ENCODE results near the gene RUNX1.

Gene RUNX1

GRCh38 chr21:34885125-34885524 is 164.0 kb downstream of the RUNX1 start:
- TF ChIP-seq SNAI2 (CRISPR knock-in tag; IDR thresholded peaks at IDR 0.05) (no peak), TSHZ2 (CRISPR knock-in tag; IDR thresholded peaks at IDR 0.05) (no peak), TCF4 (CRISPR knock-in tag; IDR thresholded peaks at IDR 0.05; ENCODE audit: borderline replicate concordance) (no peak), PPARA (CRISPR knock-in tag; IDR thresholded peaks at IDR 0.05; ENCODE audit: borderline replicate concordance) (no peak)
- TF ChIP-seq, protein P1, sequence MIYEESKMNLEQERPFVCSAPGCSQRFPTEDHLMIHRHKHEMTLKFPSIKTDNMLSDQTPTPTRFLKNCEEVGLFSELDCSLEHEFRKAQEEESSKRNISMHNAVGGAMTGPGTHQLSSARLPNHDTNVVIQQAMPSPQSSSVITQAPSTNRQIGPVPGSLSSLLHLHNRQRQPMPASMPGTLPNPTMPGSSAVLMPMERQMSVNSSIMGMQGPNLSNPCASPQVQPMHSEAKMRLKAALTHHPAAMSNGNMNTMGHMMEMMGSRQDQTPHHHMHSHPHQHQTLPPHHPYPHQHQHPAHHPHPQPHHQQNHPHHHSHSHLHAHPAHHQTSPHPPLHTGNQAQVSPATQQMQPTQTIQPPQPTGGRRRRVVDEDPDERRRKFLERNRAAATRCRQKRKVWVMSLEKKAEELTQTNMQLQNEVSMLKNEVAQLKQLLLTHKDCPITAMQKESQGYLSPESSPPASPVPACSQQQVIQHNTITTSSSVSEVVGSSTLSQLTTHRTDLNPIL (CRISPR knock-in tag; IDR thresholded peaks at IDR 0.05; ENCODE audit: low read depth) = no peak
- no peak for ATAC-seq

DNA sequence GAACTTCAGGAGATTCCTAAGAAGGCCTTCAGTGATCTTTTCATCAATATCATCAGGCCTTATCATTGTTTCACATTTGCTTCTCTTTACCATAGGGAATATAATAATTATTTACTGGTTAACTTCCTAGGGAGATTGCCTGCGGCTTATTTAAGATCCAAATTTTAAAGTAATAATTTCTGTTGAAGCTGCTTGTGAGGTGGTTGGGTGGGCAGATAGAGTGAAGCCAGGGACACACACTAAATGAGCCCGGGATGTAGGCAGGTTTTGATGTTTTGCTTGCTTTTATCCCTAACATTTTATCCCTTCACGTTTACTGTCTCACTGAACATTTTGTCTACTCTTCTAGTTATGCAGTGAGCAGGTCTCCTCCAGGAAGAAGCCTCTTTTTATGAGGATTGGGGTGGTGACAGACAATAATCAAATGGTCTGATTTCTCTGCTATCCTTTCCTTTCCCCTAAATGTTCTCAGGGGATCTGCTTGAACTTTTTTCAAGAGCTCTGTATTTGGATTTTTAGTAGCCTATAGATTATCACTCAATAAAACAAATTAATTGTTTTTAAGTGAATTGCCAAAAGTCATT is 164.7 kb downstream of the RUNX1 start:
- ATAC-seq = no peak
- TF ChIP-seq RARB (CRISPR knock-in tag; IDR thresholded peaks at IDR 0.05) = no peak
- no peak for TF ChIP-seq ZFP3 (CRISPR knock-in tag; IDR thresholded peaks at IDR 0.05)
- no peak for TF ChIP-seq TSHZ2 (CRISPR knock-in tag; IDR thresholded peaks at IDR 0.05)
- no peak for TF ChIP-seq SNAI2 (CRISPR knock-in tag; IDR thresholded peaks at IDR 0.05)
- no peak for TF ChIP-seq PPARA (CRISPR knock-in tag; IDR thresholded peaks at IDR 0.05; ENCODE audit: borderline replicate concordance)
- TF ChIP-seq POU6F1 (CRISPR knock-in tag; IDR thresholded peaks at IDR 0.05; ENCODE audit: borderline replicate concordance, low read depth) = no peak
- TF ChIP-seq CSRNP3 (CRISPR knock-in tag; IDR thresholded peaks at IDR 0.05) = no peak
- no peak for TF ChIP-seq ESRRG (CRISPR knock-in tag; IDR thresholded peaks at IDR 0.05)
- TF ChIP-seq, protein P1 (CRISPR knock-in tag; IDR thresholded peaks at IDR 0.05; ENCODE audit: low read depth) = no peak
- no peak for TF ChIP-seq ZNF8 (CRISPR knock-in tag; IDR thresholded peaks at IDR 0.05)
- no peak for TF ChIP-seq ARNTL (CRISPR knock-in tag; IDR thresholded peaks at IDR 0.05; ENCODE audit: borderline replicate concordance, low read depth)
- TF ChIP-seq CSDC2 (CRISPR knock-in tag; IDR thresholded peaks at IDR 0.05) = no peak
- TF ChIP-seq ZNF70 (CRISPR knock-in tag; IDR thresholded peaks at IDR 0.05) = no peak
- TF ChIP-seq TCF4 (CRISPR knock-in tag; IDR thresholded peaks at IDR 0.05; ENCODE audit: borderline replicate concordance) = no peak
- TF ChIP-seq OSR1 (CRISPR knock-in tag; IDR thresholded peaks at IDR 0.05) = no peak
- TF ChIP-seq BACH2 (CRISPR knock-in tag; IDR thresholded peaks at IDR 0.05; ENCODE audit: borderline replicate concordance) = no peak
- TF ChIP-seq ZFP30 (CRISPR knock-in tag; IDR thresholded peaks at IDR 0.05) = no peak
- no peak for TF ChIP-seq GLIS3 (CRISPR knock-in tag; IDR thresholded peaks at IDR 0.05)

All from SK-N-SH treated with all-trans-retinoic acid at 6 μM for 48 hours (cell line).